ENCODE data around the gene SUSD3. TPM values are rescaled to one million over a fixed set of nuclear protein-coding genes. Genes with fewer than 3 reads are reported as not detected.

Gene SUSD3
- total RNA-seq, 1 donor from 2014 or later: 1.3 TPM

DNA sequence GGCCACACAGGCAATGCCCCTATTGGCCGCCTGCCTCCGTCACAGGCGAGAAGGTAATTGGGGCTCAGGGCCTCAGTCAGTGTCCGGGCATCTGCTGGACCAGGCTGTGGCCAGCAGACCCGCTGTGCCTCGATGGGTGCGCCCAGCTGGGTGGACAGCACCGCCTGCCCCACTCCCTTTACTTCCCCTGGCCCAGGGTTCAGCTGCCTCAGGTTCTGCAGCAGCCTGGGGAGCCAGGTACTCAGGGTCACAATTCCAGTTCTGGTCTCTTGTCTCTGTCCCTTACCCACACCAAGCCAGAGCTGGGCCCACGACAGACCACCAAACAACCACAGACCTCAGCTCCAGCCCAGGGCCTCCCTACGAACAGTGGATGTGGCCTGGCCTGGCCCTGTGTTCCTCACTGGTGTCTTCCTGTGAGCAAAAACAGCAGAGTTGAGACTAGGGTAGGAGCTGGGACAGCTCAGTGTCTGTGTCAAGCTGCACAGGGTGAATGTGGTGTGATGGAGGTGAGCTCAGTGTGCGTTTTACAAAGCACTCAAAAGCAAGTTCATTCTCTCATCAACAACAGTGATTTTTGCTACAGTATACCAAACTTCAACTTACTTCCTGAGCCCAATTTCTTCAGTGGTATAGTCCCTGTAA is 33.4 kb upstream of the SUSD3 start:
- no peak for DNase-seq (ENCODE audit: low read depth)
- Histone ChIP-seq H3K36me3 (ENCODE audit: control insufficient read depth, insufficient read depth, low read length) (no peaks in the 10 kb centered on the region), H3K27me3 (ENCODE audit: control insufficient read depth, insufficient read depth, low read length) (no peaks in the 10 kb centered on the region), H3K4me3 (ENCODE audit: low read depth, low read length) (no peak overlapping the region)
- no peak for TF ChIP-seq CTCF (IDR thresholded peaks at IDR 0.05; ENCODE audit: insufficient read depth, low read length, poor library complexity, severe bottlenecking)

- Histone ChIP-seq H3K4me3 (ENCODE audit: low read depth, low read length) (no peak overlapping the region), H3K27me3 (ENCODE audit: control insufficient read depth, insufficient read depth, low read length) (no peaks in the 10 kb centered on the region), H3K36me3 (ENCODE audit: control insufficient read depth, insufficient read depth, low read length) (no peaks in the 10 kb centered on the region)
- no peak for DNase-seq (ENCODE audit: low read depth)
- no peak for TF ChIP-seq CTCF (IDR thresholded peaks at IDR 0.05; ENCODE audit: insufficient read depth, low read length, poor library complexity, severe bottlenecking)
These were observed 32.8 kb upstream of the SUSD3 start for GRCh38 chr9:93025736-93026135.

DNA sequence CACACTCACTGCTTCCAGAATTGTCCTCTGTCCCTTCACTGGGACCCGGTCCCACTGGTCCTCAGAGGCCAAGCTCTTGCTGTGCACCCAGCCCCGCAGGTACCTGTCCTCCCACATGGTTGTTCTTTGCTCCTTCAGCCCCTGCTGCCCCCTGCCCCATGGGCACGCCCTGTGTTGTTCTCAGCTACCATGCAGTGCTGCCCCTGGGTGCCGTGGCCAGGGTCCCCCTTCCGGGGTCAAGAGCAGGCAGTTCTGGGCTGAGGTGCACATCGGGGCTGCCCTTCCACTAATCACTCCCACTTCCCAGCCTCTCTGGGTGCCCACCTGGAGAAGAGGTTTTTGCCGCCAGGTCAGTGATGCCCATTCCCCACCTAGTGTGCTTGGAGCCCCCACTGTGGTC is 31.9 kb upstream of the SUSD3 start:
- H3K36me3 ChIP-seq (ENCODE audit: control insufficient read depth, insufficient read depth, low read length): no peaks in the 10 kb centered on the region

DNA sequence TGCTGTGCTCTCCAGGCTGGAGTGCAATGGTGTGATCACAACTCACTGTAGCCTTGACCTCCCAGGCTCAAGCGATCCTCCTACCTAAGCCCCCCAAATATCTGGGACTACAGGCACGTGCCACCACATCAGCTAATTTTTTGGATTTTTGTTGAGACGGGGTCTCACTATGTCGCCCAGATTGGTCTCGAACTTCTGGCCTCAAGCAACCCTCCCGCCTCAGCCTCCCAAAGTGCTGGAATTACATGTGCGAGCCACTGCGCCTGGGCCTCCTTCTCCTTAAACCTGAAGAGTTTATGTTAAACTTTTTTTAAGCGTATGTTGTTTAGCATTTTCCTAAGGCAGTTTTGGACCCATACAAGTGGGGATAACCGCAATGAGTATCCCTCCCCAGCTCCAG is 30.8 kb upstream of the SUSD3 start:
- H3K36me3 ChIP-seq (ENCODE audit: control insufficient read depth, insufficient read depth, low read length): no peaks in the 10 kb centered on the region
- no peak for TF ChIP-seq CTCF (IDR thresholded peaks at IDR 0.05; ENCODE audit: insufficient read depth, low read length, poor library complexity, severe bottlenecking)
- no peak overlapping the region for H3K4me3 ChIP-seq (ENCODE audit: low read depth, low read length)
- peaks cover 2% of the 10 kb centered on the region for H3K27me3 ChIP-seq (ENCODE audit: control insufficient read depth, insufficient read depth, low read length)
- no peak for DNase-seq (ENCODE audit: low read depth)

More for the DNA sequence above, 31.9 kb upstream of the SUSD3 start:
- Histone ChIP-seq H3K27me3 (ENCODE audit: control insufficient read depth, insufficient read depth, low read length) (no peaks in the 10 kb centered on the region), H3K4me3 (ENCODE audit: low read depth, low read length) (no peak overlapping the region)
- no peak for DNase-seq (ENCODE audit: low read depth)
- no peak for TF ChIP-seq CTCF (IDR thresholded peaks at IDR 0.05; ENCODE audit: insufficient read depth, low read length, poor library complexity, severe bottlenecking)

GRCh38 chr9:93028448-93029006 is 30.0 kb upstream of the SUSD3 start:
- H3K4me3 ChIP-seq (ENCODE audit: low read depth, low read length): no peak overlapping the region
- no peak for DNase-seq (ENCODE audit: low read depth)
- H3K27me3 ChIP-seq (ENCODE audit: control insufficient read depth, insufficient read depth, low read length): peaks cover 6% of the 10 kb centered on the region
- no peaks in the 10 kb centered on the region for H3K36me3 ChIP-seq (ENCODE audit: control insufficient read depth, insufficient read depth, low read length)
- no peak for TF ChIP-seq CTCF (IDR thresholded peaks at IDR 0.05; ENCODE audit: insufficient read depth, low read length, poor library complexity, severe bottlenecking)
